Hematopoietic multipotent progenitor cell treated with erythropoietin and hydrocortisone succinate and interleukin-3 and kit ligand, for 17 days (in vitro differentiated cells): ENCODE results near the gene ZFP64.
"Not testable (repeated sequence)": the region's sequence is repeated elsewhere in the genome, so short reads cannot be mapped to it uniquely, and the experiment has no call there.

Experiments used
- DNase-seq: peaks from one replicate; pipeline ENCODE4 v3.0.0-alpha.2; 2015; ENCODE audit warnings: low spot score

The ZFP64 gene

GRCh38 chr20:52204136-52204535, 12.6 kb upstream of the ZFP64 start:
- no peak for DNase-seq

DNA sequence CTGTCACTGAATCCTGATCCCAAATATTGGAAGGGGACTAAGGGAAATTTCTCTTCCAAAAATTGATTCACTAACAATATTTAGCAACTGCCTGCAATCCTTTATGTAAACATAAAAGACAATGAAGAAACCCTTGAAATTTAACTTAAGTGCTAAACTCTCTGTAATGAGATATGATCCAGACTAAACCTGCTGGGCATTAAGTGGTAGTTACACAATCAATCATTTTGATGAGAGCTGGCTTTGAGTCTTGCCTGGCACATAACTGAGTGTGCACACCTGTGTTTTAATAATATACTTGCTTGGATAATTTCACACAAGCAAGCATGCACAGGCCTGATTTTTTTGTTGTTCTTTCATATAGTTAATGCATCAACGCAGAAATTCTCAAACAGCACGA, 9.8 kb upstream of the ZFP64 start:
- no peak for DNase-seq

DNA sequence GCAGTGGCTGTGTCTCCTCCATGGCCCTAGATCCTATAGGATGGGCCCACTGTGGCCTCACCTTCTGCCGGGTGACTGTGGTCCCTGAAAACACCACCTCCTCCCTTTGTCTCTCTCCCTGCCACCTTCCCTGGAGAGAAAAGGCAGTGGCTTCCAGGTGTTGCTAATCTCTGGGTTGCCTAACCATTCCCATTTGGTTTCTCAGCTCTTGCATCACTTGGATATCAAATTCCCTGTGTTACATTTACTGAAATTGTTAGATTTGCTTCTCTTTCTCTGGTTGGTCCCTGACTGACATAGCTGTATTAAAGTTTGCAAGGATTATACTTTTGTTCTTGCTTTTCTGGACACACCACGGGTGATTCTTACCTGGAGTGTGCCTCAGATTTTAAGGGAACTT, 9.3 kb upstream of the ZFP64 start:
- DNase-seq, result no peak

- no peak for DNase-seq
These were observed 5.3 kb upstream of the ZFP64 start for GRCh38 chr20:52196845-52197244.

DNA sequence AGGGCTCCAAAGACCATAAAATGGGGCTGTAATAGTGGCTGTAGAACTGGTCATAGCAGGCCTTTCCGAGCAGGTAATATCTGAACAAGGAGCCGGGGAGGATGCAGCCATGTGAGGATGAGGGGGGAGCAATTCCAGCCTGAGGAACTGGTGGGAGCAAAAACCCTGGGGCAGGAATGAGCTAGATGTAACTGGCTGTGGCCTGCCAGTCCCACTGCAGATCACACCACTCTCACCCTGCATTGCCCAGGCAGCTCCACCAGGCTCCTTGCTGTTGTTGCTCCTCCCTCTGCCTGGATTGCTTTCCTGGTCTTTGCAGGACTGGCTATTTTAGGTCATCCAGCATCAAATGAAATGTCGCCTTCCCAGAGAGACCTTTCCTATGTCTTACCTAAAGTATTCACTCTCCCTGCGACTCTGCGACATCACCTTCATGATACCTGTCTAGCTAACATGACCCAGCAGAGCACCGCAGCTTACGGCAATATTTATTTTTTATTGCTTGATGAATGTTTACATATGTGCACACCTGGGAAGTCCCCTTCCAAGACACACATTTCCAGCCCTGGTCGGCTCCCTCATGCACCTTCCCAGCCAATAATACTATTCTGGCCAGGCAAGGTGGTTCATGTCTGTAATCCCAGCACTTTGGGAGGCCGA, 2.4 kb upstream of the ZFP64 start:
- no peak for DNase-seq

DNA sequence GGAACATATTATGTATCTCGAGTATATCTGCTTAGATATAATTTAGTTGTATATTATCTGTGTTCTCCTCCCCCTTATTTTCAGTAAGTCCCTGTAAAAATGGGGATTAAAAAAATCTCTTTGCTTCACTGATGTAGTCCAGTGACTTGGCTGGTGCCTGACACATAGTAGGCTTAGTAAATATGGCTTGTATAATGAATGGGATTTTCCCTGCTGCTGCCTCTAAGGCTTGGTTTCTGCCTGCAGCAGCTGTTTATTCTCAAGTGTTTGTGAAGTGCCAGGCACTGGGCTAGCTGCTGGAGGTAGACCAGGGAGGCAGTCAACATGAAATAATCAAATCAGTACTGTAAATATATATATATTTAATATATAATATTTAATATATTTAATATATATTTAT, 1.6 kb upstream of the ZFP64 start:
- DNase-seq, result no peak

- DNase-seq, result not testable (repeated sequence)
These were observed 1.1 kb upstream of the ZFP64 start for GRCh38 chr20:52192719-52193007.

DNA sequence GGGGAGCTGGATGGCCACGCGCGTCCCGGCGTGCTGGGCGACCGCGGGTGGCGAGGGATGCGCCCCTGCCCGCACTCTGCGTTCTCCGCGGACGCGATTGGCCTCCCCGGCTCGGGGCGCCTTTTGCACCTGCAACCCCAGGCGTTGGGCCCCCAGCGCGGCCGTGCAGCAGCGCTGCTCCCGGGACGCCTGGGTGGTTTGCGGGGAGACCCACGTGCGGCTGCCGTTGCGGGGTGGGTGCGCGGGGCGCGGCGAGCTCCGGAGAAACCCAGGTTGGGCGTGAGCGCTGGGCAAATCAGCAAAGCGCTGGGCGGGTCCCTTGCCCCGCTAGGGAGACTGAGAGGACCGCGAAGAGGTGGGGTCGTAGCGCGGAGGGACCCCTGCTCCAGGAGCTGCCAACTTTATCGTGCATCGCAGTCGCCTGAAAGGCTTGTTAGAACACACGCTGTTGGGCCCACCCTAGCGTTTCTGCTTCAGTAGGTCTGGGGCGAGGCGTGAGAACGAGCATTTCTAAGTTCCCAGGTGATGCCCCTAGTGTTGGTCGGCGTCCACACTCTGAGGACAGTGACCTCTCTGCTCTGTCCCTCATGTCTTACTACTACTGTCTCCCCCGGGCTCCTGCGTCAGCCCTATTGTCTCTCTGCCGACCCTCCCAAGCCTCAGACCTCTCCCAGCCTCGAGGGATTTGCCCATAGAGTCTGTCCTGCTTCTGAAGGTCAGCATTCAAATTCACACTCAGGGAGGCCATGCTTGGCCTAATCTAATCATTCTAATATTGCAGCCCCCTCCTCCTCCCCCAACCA, 538 bp upstream of the ZFP64 start:
- no peak for DNase-seq

DNA sequence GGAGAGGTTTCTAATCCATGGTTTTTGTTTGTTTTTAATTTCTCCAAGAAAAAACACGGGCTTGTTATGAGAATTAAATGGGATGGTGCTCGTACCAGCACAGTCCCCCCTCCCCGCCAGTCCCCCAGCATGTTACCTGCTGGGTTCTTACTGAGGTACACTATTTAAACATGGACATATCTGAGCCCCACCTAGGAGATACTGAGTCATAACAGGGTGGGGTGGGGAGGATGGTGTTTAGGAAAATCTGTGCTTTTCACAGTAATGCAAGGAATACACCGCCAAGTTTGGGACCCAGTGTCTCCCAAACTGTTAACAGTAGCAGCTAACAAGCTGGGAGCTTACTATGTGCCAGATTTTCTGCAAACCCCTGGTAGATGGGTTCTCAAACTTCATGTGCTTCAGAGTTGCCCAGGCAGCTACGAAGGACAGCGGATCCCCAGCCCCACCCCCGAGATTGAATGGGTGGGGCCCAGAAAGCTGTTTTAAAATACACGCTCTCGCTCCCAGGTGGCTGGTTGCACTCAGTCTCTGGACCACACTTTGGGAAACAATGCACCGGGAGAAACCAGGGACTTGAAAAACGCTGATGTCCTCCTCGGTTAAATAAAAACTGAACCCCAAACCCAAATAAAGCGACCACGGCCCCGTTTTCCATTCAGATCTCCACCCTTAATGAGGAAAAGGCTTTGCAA, 995 bp downstream of the ZFP64 start:
- DNase-seq, result no peak

DNA sequence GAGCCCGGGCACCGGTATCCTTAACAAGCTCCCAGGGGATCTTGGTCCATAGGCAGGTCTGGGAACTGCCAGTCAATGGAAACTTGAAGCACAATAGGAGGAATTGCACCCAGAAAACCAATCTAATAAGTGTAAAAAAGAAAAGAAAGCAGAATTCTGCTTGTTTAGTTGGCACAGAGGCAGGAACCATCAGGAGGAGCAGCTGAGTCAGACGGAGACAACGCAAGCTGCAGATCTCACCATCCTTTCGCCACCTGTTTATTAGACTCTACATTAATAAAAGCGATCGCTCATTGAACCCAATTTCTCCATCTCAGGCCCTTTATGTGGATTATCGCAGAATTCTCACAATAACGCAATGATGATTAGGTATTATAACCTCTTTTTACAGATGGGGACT, 9.8 kb downstream of the ZFP64 start:
- no peak for DNase-seq

- no peak for DNase-seq
These were observed 11.3 kb downstream of the ZFP64 start for GRCh38 chr20:52180180-52180840.

- no peak for DNase-seq
These were observed 12.0 kb downstream of the ZFP64 start for GRCh38 chr20:52179331-52180179.

DNA sequence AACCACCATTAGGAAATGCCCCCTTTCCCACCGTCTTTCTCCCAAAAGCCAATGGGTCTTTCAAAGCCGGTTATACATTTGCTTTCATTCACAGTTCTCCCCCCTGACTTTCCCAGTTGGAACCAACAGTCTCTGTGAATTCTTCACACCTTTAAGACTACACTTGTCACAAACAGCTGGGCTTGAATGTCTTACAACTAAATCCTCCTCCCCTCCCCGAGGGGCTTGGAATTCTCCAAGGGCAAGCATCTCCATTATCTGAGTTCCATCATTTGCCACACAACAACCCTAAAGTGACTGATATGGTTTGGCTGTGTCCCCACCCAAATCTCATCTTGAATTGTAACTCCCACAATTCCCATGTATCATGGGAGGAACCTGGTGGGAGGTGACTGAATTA, 12.9 kb downstream of the ZFP64 start:
- DNase-seq, result no peak

DNA sequence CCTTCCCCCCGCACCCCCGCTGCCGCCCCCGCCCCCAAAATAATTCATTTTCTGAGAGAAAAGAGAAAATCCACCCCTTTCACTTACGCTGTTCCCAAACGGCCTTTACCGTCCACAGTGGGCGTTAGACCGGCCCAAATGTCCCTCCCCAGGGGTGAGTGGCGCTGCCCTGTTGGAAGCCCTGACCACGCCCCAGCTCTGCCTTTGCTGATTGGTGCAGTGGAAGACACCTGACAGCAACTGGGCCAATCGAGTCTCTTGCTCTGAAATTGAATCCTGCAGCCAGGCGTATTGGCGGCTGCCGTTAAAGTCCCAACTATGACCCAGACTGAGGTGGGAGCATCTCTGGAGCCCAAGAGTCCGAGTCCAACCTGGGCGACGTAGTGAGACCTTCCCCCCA, 15.7 kb downstream of the ZFP64 start:
- DNase-seq, result no peak

GRCh38 chr20:52172392-52173047, 19.1 kb downstream of the ZFP64 start:
- no peak for DNase-seq

- DNase-seq, result no peak
These were observed 20.6 kb downstream of the ZFP64 start for GRCh38 chr20:52171025-52171424.

DNA sequence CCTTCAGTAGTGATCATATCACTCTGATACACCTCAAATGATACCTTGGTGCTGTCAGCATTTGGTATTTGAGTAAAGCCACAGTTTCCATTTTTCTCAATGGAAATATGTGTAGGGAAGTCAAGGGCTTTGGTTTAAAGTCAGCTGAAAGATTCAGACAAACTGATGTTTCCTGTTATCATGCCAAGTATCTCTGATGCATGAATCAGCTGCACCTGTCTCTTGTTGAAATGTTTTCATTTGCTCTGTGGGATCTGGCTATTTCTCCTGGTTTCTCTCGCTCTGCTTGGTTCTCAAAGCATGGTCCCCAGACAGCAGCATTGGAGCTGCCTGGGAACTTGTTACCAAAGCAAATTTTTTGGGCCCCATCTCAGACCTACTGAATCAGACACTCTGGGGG, 23.5 kb downstream of the ZFP64 start:
- DNase-seq, result no peak

DNA sequence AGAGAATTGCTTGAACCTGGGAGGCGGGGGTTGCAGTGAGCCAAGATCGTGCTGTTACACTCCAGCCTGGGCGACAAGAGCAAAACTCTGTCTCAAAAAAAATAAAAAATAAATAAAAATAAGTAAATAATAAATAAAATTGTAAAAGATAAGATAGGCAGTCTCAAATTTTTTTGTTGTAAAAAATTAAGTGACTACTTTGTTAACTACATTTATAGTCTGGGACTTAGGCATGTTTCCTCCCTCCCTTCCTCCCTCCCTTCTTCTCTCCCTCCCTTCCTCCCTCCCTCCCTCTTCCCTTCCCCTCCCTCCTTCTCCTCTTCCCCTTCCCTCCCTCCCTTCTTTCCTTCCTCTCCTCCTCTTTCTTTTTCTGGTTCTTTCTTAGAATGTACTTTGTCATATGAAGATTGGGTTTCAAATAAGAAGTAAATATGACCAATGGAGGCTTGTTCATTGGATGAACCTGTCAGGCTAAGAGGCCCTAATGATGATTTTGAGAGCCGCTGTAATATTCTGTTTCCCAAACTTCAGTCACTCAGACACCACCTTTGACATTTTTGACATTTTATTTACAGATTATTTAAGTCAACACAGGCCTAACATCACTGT, 24.2 kb downstream of the ZFP64 start:
- no peak for DNase-seq

- no peak for DNase-seq
These were observed 25.4 kb downstream of the ZFP64 start for GRCh38 chr20:52166150-52166549.

DNA sequence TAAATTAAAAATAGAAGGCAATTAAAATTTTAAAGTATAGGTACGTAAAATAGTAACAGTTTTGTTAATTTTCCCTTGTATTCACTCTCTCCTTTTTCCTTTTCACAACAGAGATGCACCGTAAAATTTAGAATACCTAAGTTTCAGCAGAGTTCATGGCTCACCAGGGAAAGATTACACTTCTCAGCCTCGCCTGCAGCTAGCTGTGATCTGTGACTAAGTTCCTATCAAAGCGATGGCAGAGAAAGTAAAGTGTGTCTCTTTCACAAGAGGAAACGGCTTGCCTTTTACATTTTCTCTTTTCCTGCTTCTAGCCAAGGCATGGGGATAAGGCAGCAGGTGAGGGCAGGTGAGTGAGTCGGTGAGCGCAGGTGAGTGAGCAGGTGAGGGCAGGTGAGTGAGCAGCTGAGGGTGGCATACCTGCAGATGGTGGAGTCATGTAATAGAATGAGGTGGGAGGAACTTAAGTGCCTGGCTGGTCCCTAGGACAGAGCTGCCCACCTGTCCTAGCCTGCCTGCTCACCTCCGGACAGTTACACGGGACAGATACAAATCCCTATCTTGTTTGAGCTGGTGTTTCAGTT, 30.9 kb downstream of the ZFP64 start:
- no peak for DNase-seq
